ENCODE data around the gene FAM8A1. TPM values are rescaled to one million over a fixed set of nuclear protein-coding genes. Genes with fewer than 3 reads are reported as not detected.

Gene FAM8A1
- total RNA-seq, 1 donor from 2014 or later = 14.5 TPM

Other genes starting within 250 kb of the FAM8A1 start
- 2.6 and 3.3 TPM in 2 replicates for gene CAP2, start 206.7 kb upstream of the FAM8A1 start, total RNA-seq
- 31.3 and 41.7 TPM in 2 replicates for gene NUP153, start 106.6 kb downstream of the FAM8A1 start, total RNA-seq

Measured in dermis blood vessel endothelial cell (primary cell).